CD4-positive, CD25-positive, alpha-beta regulatory T cell (primary cell): Measurements from ENCODE around the gene TMEFF1. TPM values are rescaled to one million over a fixed set of nuclear protein-coding genes. Genes with fewer than 3 reads are reported as not detected.
A peak's percentile ranks its signal among the peaks of the same experiment; 100 is the strongest.

Experiments used
- ATAC-seq, 2 donors: fragments of 150-1000 bp; cut with Tn5 transposase; one replicate each; pipeline ENCODE4 v1.10.0; 2021; ENCODE audit warnings: low read depth in 2 of 2, moderate number of reproducible peaks in 2 of 2, moderate library complexity in 1 of 2
- DNase-seq, 3 donors: peaks; one replicate each; pipeline versions ENCODE4 v3.0.0 to v3.0.0-alpha.2; 2012 to 2022; ENCODE audit warnings: mixed read lengths in 1 of 3
- H3K27ac ChIP-seq: one replicate; pipeline ENCODE4 v1.7.0; 2013; ENCODE audit warnings: mild to moderate bottlenecking, low read length; ENCODE audit not compliant: insufficient read depth, poor library complexity, severe bottlenecking
- H3K27me3 ChIP-seq: one replicate; pipeline ENCODE4 v1.7.0; 2013; ENCODE audit warnings: low read length; ENCODE audit not compliant: control insufficient read depth, insufficient read depth
- H3K36me3 ChIP-seq: one replicate; pipeline ENCODE4 v1.7.0; 2013; ENCODE audit warnings: mild to moderate bottlenecking, low read length, moderate library complexity; ENCODE audit not compliant: control insufficient read depth, insufficient read depth
- H3K4me1 ChIP-seq: 2 replicates; pipeline ENCODE4 v1.7.0; 2013; ENCODE audit warnings: mild to moderate bottlenecking, low read length; ENCODE audit not compliant: insufficient read depth, control insufficient read depth, poor library complexity, severe bottlenecking
- H3K4me3 ChIP-seq: one replicate; pipeline ENCODE4 v1.7.0; 2013; ENCODE audit warnings: low read depth, mild to moderate bottlenecking, low read length, moderate library complexity
- H3K9me3 ChIP-seq, 2 experiments: 1 replicate in 1 of 2; 2 replicates in 1 of 2; pipeline ENCODE4 v1.7.0; 2013; ENCODE audit warnings: low read length in 2 of 2, mild to moderate bottlenecking in 1 of 2, moderate library complexity in 1 of 2; ENCODE audit not compliant: control insufficient read depth in 2 of 2
- H3K27ac Mint-ChIP-seq, 3 donors: one replicate each; pipeline ENCODE4 v1.8.0; 2020 to 2022; ENCODE audit warnings: mild to moderate bottlenecking in 3 of 3, mixed read lengths in 3 of 3, moderate library complexity in 2 of 3
- H3K27me3 Mint-ChIP-seq: one replicate; pipeline ENCODE4 v1.8.0; 2022; ENCODE audit warnings: mild to moderate bottlenecking, mixed read lengths
- H3K36me3 Mint-ChIP-seq: one replicate; pipeline ENCODE4 v1.8.0; 2020; ENCODE audit warnings: mixed read lengths
- H3K4me1 Mint-ChIP-seq, 4 donors: one replicate each; pipeline ENCODE4 v1.8.0; 2020 to 2022; ENCODE audit warnings: mixed read lengths in 4 of 4, mild to moderate bottlenecking in 1 of 4
- H3K4me3 Mint-ChIP-seq, 4 donors: one replicate each; pipeline ENCODE4 v1.8.0; 2020 to 2022; ENCODE audit warnings: mild to moderate bottlenecking in 4 of 4, mixed read lengths in 4 of 4, moderate library complexity in 3 of 4
- H3K9me3 Mint-ChIP-seq, 7 donors: one replicate each; pipeline ENCODE4 v1.8.0; 2020 to 2022; ENCODE audit warnings: mixed read lengths in 7 of 7, mild to moderate bottlenecking in 3 of 7, moderate library complexity in 2 of 7
- polyA plus RNA-seq, 4 donors: library from polyadenylated mRNA; unstranded; fragments of 300-500 nt; fragmentation: Illumina TruSeq; gene quantifications; one replicate each; pipeline ENCODE4 v1.2.3, GENCODE V29; 2021
- total RNA-seq: library from RNA; stranded (reverse); gene quantifications from one replicate; pipeline ENCODE4 v1.2.3, GENCODE V29; 2022

TMEFF1 gene
- total and polyA plus RNA-seq, 5 donors from 2014 or later, result 0.49 TPM; not detected in 4

GRCh38 chr9:100580257-100580656, 107.3 kb downstream of the TMEFF1 start:
- Histone ChIP-seq H3K36me3 (no peaks in the 10 kb centered on the region), H3K9me3 (no peaks in the 10 kb centered on the region), H3K27ac (no peak overlapping the region), H3K4me3 (no peak overlapping the region), H3K4me1 (no peaks in the 10 kb centered on the region), H3K27me3 (no peaks in the 10 kb centered on the region)
- DNase-seq, result no peak
- ATAC-seq, result no peak
- peaks cover 7% of the 10 kb centered on the region for H3K27me3 Mint-ChIP-seq
- H3K4me1 Mint-ChIP-seq, result no peaks in the 10 kb centered on the region
- no peaks in the 10 kb centered on the region for H3K36me3 Mint-ChIP-seq
- H3K27ac Mint-ChIP-seq, result no peak overlapping the region
- H3K9me3 Mint-ChIP-seq, result peaks cover 0 to 2% (median 0%) of the 10 kb centered on the region in 7 donors
- H3K4me3 Mint-ChIP-seq, result peak overlapping the region in 1 of 4 donors; percentile 70

- Histone ChIP-seq H3K27ac (no peak overlapping the region), H3K36me3 (no peaks in the 10 kb centered on the region), H3K4me3 (no peak overlapping the region), H3K27me3 (no peaks in the 10 kb centered on the region), H3K4me1 (no peaks in the 10 kb centered on the region), H3K9me3 (no peaks in the 10 kb centered on the region)
- no peak for ATAC-seq
- H3K36me3 Mint-ChIP-seq, result no peaks in the 10 kb centered on the region
- H3K27me3 Mint-ChIP-seq, result peaks cover 7% of the 10 kb centered on the region
- H3K27ac Mint-ChIP-seq, result no peak overlapping the region
- DNase-seq, result no peak
- H3K4me3 Mint-ChIP-seq, result no peak overlapping the region
- peaks cover 0 to 2% (median 0%) of the 10 kb centered on the region in 7 donors for H3K9me3 Mint-ChIP-seq
- no peaks in the 10 kb centered on the region for H3K4me1 Mint-ChIP-seq
Measured at GRCh38 chr9:100581081-100581480, 108.1 kb downstream of the TMEFF1 start.

GRCh38 chr9:100581661-100582060, 108.7 kb downstream of the TMEFF1 start:
- Mint-ChIP-seq H3K27me3 (peaks cover 7% of the 10 kb centered on the region), H3K9me3 (peaks cover 0 to 2% (median 0%) of the 10 kb centered on the region in 7 donors), H3K36me3 (no peaks in the 10 kb centered on the region), H3K4me1 (no peaks in the 10 kb centered on the region), H3K4me3 (no peak overlapping the region), H3K27ac (no peak overlapping the region)
- DNase-seq (no peak), ATAC-seq (no peak)
- Histone ChIP-seq H3K27ac (no peak overlapping the region), H3K27me3 (no peaks in the 10 kb centered on the region), H3K9me3 (no peaks in the 10 kb centered on the region), H3K36me3 (no peaks in the 10 kb centered on the region), H3K4me1 (no peaks in the 10 kb centered on the region), H3K4me3 (no peak overlapping the region)

- H3K27ac ChIP-seq, result no peak overlapping the region
- no peaks in the 10 kb centered on the region for H3K4me1 ChIP-seq
- no peaks in the 10 kb centered on the region for H3K9me3 ChIP-seq
- Mint-ChIP-seq H3K9me3 (peaks cover 0 to 2% (median 0%) of the 10 kb centered on the region in 7 donors), H3K36me3 (no peaks in the 10 kb centered on the region), H3K27me3 (peaks cover 1% of the 10 kb centered on the region), H3K27ac (no peak overlapping the region), H3K4me1 (no peaks in the 10 kb centered on the region), H3K4me3 (no peak overlapping the region)
- no peak overlapping the region for H3K4me3 ChIP-seq
- H3K27me3 ChIP-seq, result no peaks in the 10 kb centered on the region
- H3K36me3 ChIP-seq, result no peaks in the 10 kb centered on the region
- no peak for DNase-seq
- ATAC-seq, result no peak
Measured at GRCh38 chr9:100583014-100583802, 110.3 kb downstream of the TMEFF1 start.

- H3K27ac ChIP-seq, result no peak overlapping the region
- Mint-ChIP-seq H3K36me3 (no peaks in the 10 kb centered on the region), H3K9me3 (peaks cover 0 to 2% (median 0%) of the 10 kb centered on the region in 7 donors), H3K27me3 (no peaks in the 10 kb centered on the region), H3K4me1 (no peaks in the 10 kb centered on the region), H3K4me3 (no peak overlapping the region), H3K27ac (no peak overlapping the region)
- no peak overlapping the region for H3K4me3 ChIP-seq
- H3K9me3 ChIP-seq, result no peaks in the 10 kb centered on the region
- DNase-seq, result no peak
- no peaks in the 10 kb centered on the region for H3K4me1 ChIP-seq
- no peak for ATAC-seq
- no peaks in the 10 kb centered on the region for H3K36me3 ChIP-seq
- H3K27me3 ChIP-seq, result no peaks in the 10 kb centered on the region
Measured at GRCh38 chr9:100584951-100585350, 112.0 kb downstream of the TMEFF1 start.

- H3K36me3 ChIP-seq, result no peaks in the 10 kb centered on the region
- no peaks in the 10 kb centered on the region for H3K27me3 Mint-ChIP-seq
- H3K36me3 Mint-ChIP-seq, result no peaks in the 10 kb centered on the region
- no peaks in the 10 kb centered on the region for H3K4me1 Mint-ChIP-seq
- H3K27ac Mint-ChIP-seq, result no peak overlapping the region
- DNase-seq (no peak), ATAC-seq (no peak)
- H3K9me3 ChIP-seq, result no peaks in the 10 kb centered on the region
- H3K9me3 Mint-ChIP-seq, result peaks cover 0 to 2% (median 0%) of the 10 kb centered on the region in 7 donors
- no peak overlapping the region for H3K4me3 Mint-ChIP-seq
- no peak overlapping the region for H3K4me3 ChIP-seq
- H3K27ac ChIP-seq, result no peak overlapping the region
- H3K27me3 ChIP-seq, result no peaks in the 10 kb centered on the region
- H3K4me1 ChIP-seq, result no peaks in the 10 kb centered on the region
Measured at GRCh38 chr9:100586093-100586492, 113.1 kb downstream of the TMEFF1 start.

GRCh38 chr9:100587375-100587774, 114.4 kb downstream of the TMEFF1 start:
- no peaks in the 10 kb centered on the region for H3K27me3 Mint-ChIP-seq

GRCh38 chr9:100589582-100589981, 116.6 kb downstream of the TMEFF1 start:
- DNase-seq (no peak), ATAC-seq (no peak)
- Histone ChIP-seq H3K27ac (no peak overlapping the region), H3K36me3 (no peaks in the 10 kb centered on the region), H3K4me3 (no peak overlapping the region), H3K9me3 (no peaks in the 10 kb centered on the region), H3K4me1 (no peaks in the 10 kb centered on the region), H3K27me3 (no peaks in the 10 kb centered on the region)
- Mint-ChIP-seq H3K36me3 (no peaks in the 10 kb centered on the region), H3K27me3 (no peaks in the 10 kb centered on the region), H3K4me1 (no peaks in the 10 kb centered on the region), H3K27ac (peak overlapping the region in 1 of 3 donors; percentile 29), H3K4me3 (no peak overlapping the region), H3K9me3 (no peaks in the 10 kb centered on the region)

More at GRCh38 chr9:100587375-100587774, 114.4 kb downstream of the TMEFF1 start:
- no peak overlapping the region for H3K27ac Mint-ChIP-seq
- no peak overlapping the region for H3K4me3 Mint-ChIP-seq
- no peaks in the 10 kb centered on the region for H3K4me1 Mint-ChIP-seq
- no peak overlapping the region for H3K4me3 ChIP-seq
- ATAC-seq (no peak), DNase-seq (no peak)
- no peaks in the 10 kb centered on the region for H3K36me3 Mint-ChIP-seq
- H3K4me1 ChIP-seq, result no peaks in the 10 kb centered on the region
- H3K27ac ChIP-seq, result no peak overlapping the region
- H3K9me3 Mint-ChIP-seq, result no peaks in the 10 kb centered on the region
- no peaks in the 10 kb centered on the region for H3K9me3 ChIP-seq
- H3K36me3 ChIP-seq, result no peaks in the 10 kb centered on the region
- H3K27me3 ChIP-seq, result no peaks in the 10 kb centered on the region
